Activated CD4-positive, alpha-beta T cell treated with anti-CD3 and anti-CD28 coated beads for 36 hours (primary cell): ENCODE results near the gene PRAME. TPM values are rescaled to one million over a fixed set of nuclear protein-coding genes. Genes with fewer than 3 reads are reported as not detected.
"Not testable (repeated sequence)": the region's sequence is repeated elsewhere in the genome, so short reads cannot be mapped to it uniquely, and the experiment has no call there.

Experiments used
- ATAC-seq: fragments of 200-7000 bp; cut with Tn5 transposase; one replicate; pipeline ENCODE4 v1.10.0; 2021; ENCODE audit warnings: mild to moderate bottlenecking, moderate library complexity
- CTCF ChIA-PET: fragments of 350-600 bp; sonication (Branson Sonifier 250); formaldehyde crosslinking; loops from one replicate; lab custom pipeline; 2021; ENCODE audit warnings: antibody characterized with exemption; lab: Charles Lee
- POLR2A ChIA-PET: fragments of 350-600 bp; sonication (Branson Sonifier 250); formaldehyde crosslinking; loops from one replicate; lab custom pipeline; 2021; ENCODE audit warnings: antibody characterized with exemption, inconsistent platforms; lab: Charles Lee
- DNase-seq: peaks from one replicate; pipeline ENCODE4 v3.0.0-alpha.2; 2020
- H3K27ac Mint-ChIP-seq: one replicate; pipeline ENCODE4 v1.8.0; 2021; ENCODE audit warnings: mixed read lengths
- H3K27me3 Mint-ChIP-seq: one replicate; pipeline ENCODE4 v1.8.0; 2021; ENCODE audit warnings: mixed read lengths
- H3K36me3 Mint-ChIP-seq: one replicate; pipeline ENCODE4 v1.8.0; 2021; ENCODE audit warnings: low read depth, mixed read lengths
- H3K4me1 Mint-ChIP-seq: one replicate; pipeline ENCODE4 v1.8.0; 2021; ENCODE audit warnings: mixed read lengths
- H3K4me3 Mint-ChIP-seq: one replicate; pipeline ENCODE4 v1.8.0; 2021; ENCODE audit warnings: mild to moderate bottlenecking, moderate library complexity, mixed read lengths
- H3K9me3 Mint-ChIP-seq: one replicate; pipeline ENCODE4 v1.8.0; 2021; ENCODE audit warnings: low read depth, mixed read lengths
- intact Hi-C, 2 experiments: fragments of 100-400 bp; cut with DNase I in 1 of 2; cut with micrococcal nuclease in 1 of 2; formaldehyde crosslinking; loops; one replicate each; pipeline versions ENCODE4 v1.14.2 to v1.15.1; 2022 to 2024; cut with DNase I, micrococcal nuclease
- total RNA-seq, 2 experiments: library from RNA; stranded (reverse); gene quantifications; one replicate each; pipeline ENCODE4 v1.2.3, GENCODE V29; 2021

PRAME gene
- total RNA-seq, 2 experiments from 2014 or later: 0.09 TPM; not detected in 1

GRCh38 chr22:22516992-22517391 is 42.1 kb downstream of the PRAME start:
- POLR2A ChIA-PET: no interaction called here
- intact Hi-C loops: no loop called here
- ATAC-seq: no peak

GRCh38 chr22:22515890-22516289 is 43.2 kb downstream of the PRAME start:
- no peaks in the 10 kb centered on the region for H3K4me1 Mint-ChIP-seq
- DNase-seq (no peak), ATAC-seq (no peak)
- no peaks in the 10 kb centered on the region for H3K36me3 Mint-ChIP-seq
- ChIA-PET POLR2A (no interaction called here), CTCF (interaction anchor here (0.8 to 0.9 kb wide), 2 partner anchors 8 to 12 kb away, joined by 3 read pairs; no protein-coding TSS in a partner anchor)
- no peak overlapping the region for H3K27ac Mint-ChIP-seq
- no peak overlapping the region for H3K4me3 Mint-ChIP-seq
- intact Hi-C loops: no loop called here
- no peaks in the 10 kb centered on the region for H3K9me3 Mint-ChIP-seq
- H3K27me3 Mint-ChIP-seq: peaks cover 17% of the 10 kb centered on the region

More at GRCh38 chr22:22516992-22517391, 42.1 kb downstream of the PRAME start:
- Mint-ChIP-seq H3K36me3 (no peaks in the 10 kb centered on the region), H3K4me3 (no peak overlapping the region), H3K9me3 (no peaks in the 10 kb centered on the region), H3K4me1 (no peaks in the 10 kb centered on the region), H3K27ac (no peak overlapping the region), H3K27me3 (peaks cover 17% of the 10 kb centered on the region)
- CTCF ChIA-PET: no interaction called here
- no peak for DNase-seq

GRCh38 chr22:22514431-22514830 is 44.6 kb downstream of the PRAME start:
- intact Hi-C loops, H3K9me3 Mint-ChIP-seq, H3K36me3 Mint-ChIP-seq, H3K4me1 Mint-ChIP-seq, CTCF ChIA-PET, H3K4me3 Mint-ChIP-seq, POLR2A ChIA-PET, DNase-seq, H3K27ac Mint-ChIP-seq, ATAC-seq: not testable (repeated sequence)
- H3K27me3 Mint-ChIP-seq: peaks cover 17% of the 10 kb centered on the region

- intact Hi-C loops: no loop called here
- POLR2A ChIA-PET: no interaction called here
- H3K9me3 Mint-ChIP-seq: peaks cover 3% of the 10 kb centered on the region
These were observed 45.4 kb downstream of the PRAME start for GRCh38 chr22:22513619-22514018.

GRCh38 chr22:22512951-22513350 is 46.1 kb downstream of the PRAME start:
- ChIA-PET POLR2A (no interaction called here), CTCF (interaction anchor here (0.9 to 2.2 kb wide), 2 partner anchors 8 to 10 kb away, joined by 3 to 6 read pairs; no protein-coding TSS in a partner anchor)
- no peak for DNase-seq
- intact Hi-C loops: no loop called here
- peaks cover 17% of the 10 kb centered on the region for H3K27me3 Mint-ChIP-seq
- H3K27ac Mint-ChIP-seq: no peak overlapping the region
- H3K4me1 Mint-ChIP-seq: peaks cover under 1% of the 10 kb centered on the region
- H3K36me3 Mint-ChIP-seq: no peaks in the 10 kb centered on the region
- H3K9me3 Mint-ChIP-seq: peaks cover 3% of the 10 kb centered on the region
- no peak overlapping the region for H3K4me3 Mint-ChIP-seq
- no peak for ATAC-seq

More at GRCh38 chr22:22513619-22514018, 45.4 kb downstream of the PRAME start:
- H3K4me1 Mint-ChIP-seq: no peaks in the 10 kb centered on the region
- H3K4me3 Mint-ChIP-seq: no peak overlapping the region
- no peaks in the 10 kb centered on the region for H3K36me3 Mint-ChIP-seq
- DNase-seq (no peak), ATAC-seq (no peak)
- H3K27me3 Mint-ChIP-seq: peaks cover 17% of the 10 kb centered on the region
- CTCF ChIA-PET: interaction anchor here (0.9 kb wide), 1 partner anchor 9 kb away, joined by 3 read pairs; no protein-coding TSS in a partner anchor
- no peak overlapping the region for H3K27ac Mint-ChIP-seq

- H3K4me1 Mint-ChIP-seq, DNase-seq, H3K9me3 Mint-ChIP-seq, H3K27me3 Mint-ChIP-seq, intact Hi-C loops, H3K4me3 Mint-ChIP-seq, H3K27ac Mint-ChIP-seq, POLR2A ChIA-PET, ATAC-seq: not testable (repeated sequence)
- CTCF ChIA-PET: interaction anchor here (0.7 to 2.2 kb wide), 5 partner anchors 8 to 365 kb away, joined by 3 to 6 read pairs (median 4); no protein-coding TSS in a partner anchor
- H3K36me3 Mint-ChIP-seq: peaks cover 11% of the 10 kb centered on the region
These were observed 48.2 kb downstream of the PRAME start for GRCh38 chr22:22510833-22511232.

DNA sequence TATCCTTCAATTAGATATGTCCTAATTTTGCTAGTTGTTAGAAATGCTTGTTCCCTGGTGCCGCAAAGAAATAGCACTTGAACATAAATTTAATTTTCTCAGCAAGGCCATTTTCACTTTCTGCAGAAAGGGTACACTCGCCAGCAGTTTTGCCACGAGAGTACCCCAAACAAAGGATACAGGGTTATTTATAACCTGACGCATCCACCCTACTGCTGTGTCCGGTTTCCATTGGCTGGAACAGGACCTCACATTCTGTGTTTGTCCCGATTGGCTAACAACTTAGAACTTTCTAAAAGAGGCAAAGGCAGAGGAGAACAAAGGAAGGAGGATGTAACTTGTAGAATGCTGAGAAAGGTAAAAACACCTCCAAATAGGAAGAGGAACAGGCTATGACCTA is 49.2 kb downstream of the PRAME start:
- H3K27me3 Mint-ChIP-seq, DNase-seq, H3K27ac Mint-ChIP-seq, H3K9me3 Mint-ChIP-seq, POLR2A ChIA-PET, H3K4me1 Mint-ChIP-seq, ATAC-seq: not testable (repeated sequence)
- intact Hi-C loops: loop anchor here in 1 of 2 experiments (5.0 kb wide), 1 partner anchor 298 kb away; no protein-coding TSS in a partner anchor
- CTCF ChIA-PET: interaction anchor here (0.7 to 2.1 kb wide), 5 partner anchors 10 to 78 kb away, joined by 3 to 9 read pairs (median 6); partner anchors contain the start of genes PRAME and ZNF280A
- H3K36me3 Mint-ChIP-seq: peaks cover 15% of the 10 kb centered on the region
- H3K4me3 Mint-ChIP-seq: peak overlapping the region; percentile 79

- Mint-ChIP-seq H3K4me3 (peak within 1 kb of the TSS; percentile 79), H3K9me3 (peaks cover 3% of the 10 kb centered on the region), H3K27me3 (peaks cover 4% of the 10 kb centered on the region), H3K4me1 (peaks cover 8% of the 10 kb centered on the region), H3K27ac (peak within 1 kb of the TSS; percentile 53), H3K36me3 (peaks cover 21% of the 10 kb centered on the region)
- intact Hi-C loops: loop anchor here in 1 of 2 experiments (5.0 kb wide), 1 partner anchor 296 kb away; no protein-coding TSS in a partner anchor
- CTCF ChIA-PET: interaction anchor here (0.6 to 2.1 kb wide), 21 partner anchors 9 to 611 kb away, joined by 3 to 9 read pairs (median 3); partner anchors contain the start of genes PRAME and ZNF280A
- POLR2A ChIA-PET: interaction anchor here (0.5 to 0.6 kb wide), 2 partner anchors 24 to 114 kb away, joined by 3 read pairs; no protein-coding TSS in a partner anchor
- ATAC-seq: peak; percentile 100
- DNase-seq: peak; percentile 92
These were observed 50.5 kb downstream of the PRAME start, which contains the start of gene ZNF280B for GRCh38 chr22:22508274-22509176. Gene ZNF280B (minus strand): TSS chr22:22508742. CDS start chr22:22489398, 19,344 bp downstream.

DNA sequence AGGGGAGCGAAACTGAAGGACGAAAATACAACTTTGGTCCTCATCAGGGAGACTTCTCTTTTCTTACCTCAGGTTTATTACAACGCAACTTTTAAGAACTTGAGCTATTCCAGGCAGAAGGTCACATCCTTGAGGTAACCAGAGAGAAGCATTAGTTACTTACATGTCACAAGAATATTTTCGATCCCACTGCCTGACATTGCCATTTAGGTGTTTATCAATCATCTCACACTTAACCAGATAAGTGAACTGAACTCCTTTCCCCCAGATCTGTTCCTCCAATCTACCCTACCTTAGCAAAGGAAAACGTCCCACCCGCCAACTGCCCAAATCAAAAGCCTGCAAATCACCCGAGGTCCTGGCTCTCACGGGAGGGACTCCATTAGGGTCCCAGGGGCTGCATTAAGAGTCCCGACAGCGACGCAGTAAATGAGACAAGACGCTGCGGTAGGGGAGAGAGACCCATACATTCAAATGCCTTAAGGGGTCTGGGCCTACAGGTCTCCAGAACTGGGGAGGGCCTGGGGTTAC is 51.3 kb downstream of the PRAME start:
- peaks cover 8% of the 10 kb centered on the region for H3K4me1 Mint-ChIP-seq
- ChIA-PET CTCF (interaction anchor here (0.7 to 1.8 kb wide), 5 partner anchors 8 to 1145 kb away, joined by 3 to 5 read pairs (median 3); no protein-coding TSS in a partner anchor), POLR2A (no interaction called here)
- DNase-seq (no peak), ATAC-seq (no peak)
- H3K9me3 Mint-ChIP-seq: peaks cover 3% of the 10 kb centered on the region
- peak overlapping the region; percentile 79 for H3K4me3 Mint-ChIP-seq
- peaks cover 21% of the 10 kb centered on the region for H3K36me3 Mint-ChIP-seq
- intact Hi-C loops: loop anchor here in 1 of 2 experiments (5.0 kb wide), 1 partner anchor 296 kb away; no protein-coding TSS in a partner anchor
- peaks cover 2% of the 10 kb centered on the region for H3K27me3 Mint-ChIP-seq
- H3K27ac Mint-ChIP-seq: peak overlapping the region; percentile 45

- Mint-ChIP-seq H3K9me3 (peaks cover 3% of the 10 kb centered on the region), H3K27ac (no peak overlapping the region), H3K4me1 (peaks cover 8% of the 10 kb centered on the region), H3K27me3 (no peaks in the 10 kb centered on the region), H3K36me3 (peaks cover 22% of the 10 kb centered on the region), H3K4me3 (no peak overlapping the region)
- intact Hi-C loops: loop anchor here in 1 of 2 experiments (5.0 kb wide), 1 partner anchor 294 kb away; no protein-coding TSS in a partner anchor
- ATAC-seq (no peak), DNase-seq (no peak)
- CTCF ChIA-PET: interaction anchor here (0.5 to 1.5 kb wide), 3 partner anchors 80 to 88 kb away, joined by 3 to 5 read pairs (median 3); no protein-coding TSS in a partner anchor
- POLR2A ChIA-PET: no interaction called here
These were observed 52.3 kb downstream of the PRAME start for GRCh38 chr22:22506736-22507135.

DNA sequence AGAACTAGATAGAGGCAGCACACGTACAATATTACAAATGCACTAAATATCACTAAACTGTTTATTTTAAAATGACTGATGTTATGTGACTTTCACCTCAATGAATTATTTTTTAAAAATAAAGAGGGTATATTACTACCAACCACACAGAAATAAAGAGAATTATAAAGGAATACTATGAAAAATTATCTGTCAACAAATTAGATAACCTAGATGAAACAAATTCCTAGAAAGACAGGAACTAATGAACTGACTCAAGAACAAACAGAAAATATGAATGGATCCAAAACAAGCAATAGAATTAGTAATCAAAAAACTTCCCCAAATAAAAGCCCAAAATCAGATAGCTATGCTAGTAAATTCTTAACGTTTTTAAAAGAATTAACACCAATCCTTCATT is 60.8 kb downstream of the PRAME start:
- H3K9me3 Mint-ChIP-seq: no peaks in the 10 kb centered on the region
- POLR2A ChIA-PET: no interaction called here
- no peak for DNase-seq

More for the DNA sequence above, 60.8 kb downstream of the PRAME start:
- Mint-ChIP-seq H3K36me3 (peaks cover 4% of the 10 kb centered on the region), H3K4me3 (no peak overlapping the region), H3K27ac (no peak overlapping the region), H3K4me1 (no peaks in the 10 kb centered on the region), H3K27me3 (no peaks in the 10 kb centered on the region)
- CTCF ChIA-PET: interaction anchor here (1.6 to 2.1 kb wide), 2 partner anchors 9 to 22 kb away, joined by 4 to 6 read pairs; partner anchors contain the start of gene ZNF280A
- no peak for ATAC-seq
- intact Hi-C loops: no loop called here
